IMR-90 (cell line): ENCODE results near the gene ZNF750. TPM values are rescaled to one million over a fixed set of nuclear protein-coding genes. Genes with fewer than 3 reads are reported as not detected.

Experiments used
- ATAC-seq: fragments of 200-7000 bp; cut with Tn5 transposase; 2 replicates; pipeline ENCODE4 v1.9.1; 2020; ENCODE audit warnings: low read depth, mild to moderate bottlenecking, moderate library complexity
- Bru-seq: library from RNA; stranded (reverse); fragments of 400-500 nt; gene quantifications from one replicate; lab custom pipeline; 2021; lab: Mats Ljungman, UMichigan
- BruChase-seq, 2 experiments: library from RNA; stranded (reverse); fragments of 400-500 nt; gene quantifications; one replicate each; lab custom pipeline; 2021; lab: Mats Ljungman, UMichigan
- BruUV-seq: library from RNA; stranded (reverse); fragments of 400-500 nt; replicated peaks from 2 replicates; lab custom pipeline; 2021; lab: Mats Ljungman, UMichigan
- CTCF ChIA-PET: fragments of 300-600 bp; formaldehyde crosslinking; extraction: SDS; loops from one replicate; lab custom pipeline; 2021; ENCODE audit warnings: antibody characterized with exemption; lab: Yijun Ruan, JAX
- POLR2A ChIA-PET: fragments of 300-600 bp; sonication (Branson Sonifier 250); formaldehyde crosslinking; loops from one replicate; lab custom pipeline; 2022; ENCODE audit warnings: antibody characterized with exemption; ENCODE audit not compliant: unreplicated experiment; lab: Charles Lee
- DNase-seq: peaks from one replicate; pipeline ENCODE4 v3.0.0; 2013
- H2AFZ ChIP-seq: replicated peaks from 2 replicates; pipeline ENCODE3; 2013; ENCODE audit warnings: low read length, mild to moderate bottlenecking; ENCODE audit not compliant: poor library complexity
- H2AK5ac ChIP-seq: 2 replicates; pipeline ENCODE4 v1.6.1; 2013; ENCODE audit warnings: low read depth, low read length, inconsistent platforms
- H2AK9ac ChIP-seq: replicated peaks from 2 replicates; pipeline ENCODE3; 2013; ENCODE audit warnings: mild to moderate bottlenecking, low read depth, low read length, moderate library complexity; ENCODE audit not compliant: poor library complexity
- H2BK120ac ChIP-seq: 2 replicates; pipeline ENCODE4 v1.6.1; 2013; ENCODE audit warnings: low read depth, low read length, inconsistent platforms
- H2BK15ac ChIP-seq: 3 replicates; pipeline ENCODE4 v1.6.1; 2013; ENCODE audit warnings: low read depth, low read length, inconsistent platforms
- H2BK20ac ChIP-seq: 2 replicates; pipeline ENCODE4 v1.6.1; 2013; ENCODE audit warnings: low read depth, mild to moderate bottlenecking, inconsistent platforms, low read length, moderate library complexity
- H2BK5ac ChIP-seq: 2 replicates; pipeline ENCODE4 v1.6.1; 2013; ENCODE audit warnings: mild to moderate bottlenecking, low read depth, low read length, inconsistent platforms; ENCODE audit not compliant: poor library complexity, severe bottlenecking
- H3K14ac ChIP-seq: replicated peaks from 2 replicates; pipeline ENCODE4 v1.6.1; 2013; ENCODE audit warnings: low read depth, low read length, inconsistent platforms
- H3K18ac ChIP-seq: 2 replicates; pipeline ENCODE4 v1.6.1; 2013; ENCODE audit warnings: low read depth, low read length, control low read depth
- H3K23ac ChIP-seq: 2 replicates; pipeline ENCODE4 v1.6.1; 2013; ENCODE audit warnings: low read depth, low read length, inconsistent platforms
- H3K27ac ChIP-seq: 2 replicates; pipeline ENCODE4 v1.5.1; 2013; ENCODE audit warnings: mild to moderate bottlenecking, control low read depth, low read length; ENCODE audit not compliant: insufficient read depth
- H3K27me3 ChIP-seq: 2 replicates; pipeline ENCODE4 v1.6.1; 2013; ENCODE audit warnings: low read length; ENCODE audit not compliant: control insufficient read depth, insufficient read depth
- H3K36me3 ChIP-seq: 2 replicates; pipeline ENCODE4 v1.6.1; 2013; ENCODE audit warnings: low read length, mixed read lengths; ENCODE audit not compliant: control insufficient read depth, insufficient read depth
- H3K4ac ChIP-seq: 2 replicates; pipeline ENCODE4 v1.6.1; 2013; ENCODE audit warnings: low read depth, low read length, inconsistent platforms
- H3K4me1 ChIP-seq: 2 replicates; pipeline ENCODE4 v1.6.1; 2013; ENCODE audit warnings: low read length, mixed read lengths; ENCODE audit not compliant: control insufficient read depth, insufficient read depth
- H3K4me2 ChIP-seq: 2 replicates; pipeline ENCODE4 v1.6.1; 2013; ENCODE audit warnings: low read depth, mild to moderate bottlenecking, control low read depth, low read length, moderate library complexity
- H3K4me3 ChIP-seq: 2 replicates; pipeline ENCODE4 v1.5.1; 2013; ENCODE audit warnings: low read depth, mild to moderate bottlenecking, control low read depth, low read length, moderate library complexity; ENCODE audit not compliant: insufficient read depth
- H3K56ac ChIP-seq: 2 replicates; pipeline ENCODE4 v1.6.1; 2013; ENCODE audit warnings: low read length, inconsistent platforms; ENCODE audit not compliant: insufficient read depth; ENCODE audit errors: extremely low read depth
- H3K79me1 ChIP-seq, 2 experiments: 2 replicates each; pipeline ENCODE4 v1.6.1; 2013; ENCODE audit warnings: low read length in 2 of 2, inconsistent platforms in 1 of 2, low read depth in 1 of 2
- H3K9ac ChIP-seq: 2 replicates; pipeline ENCODE4 v1.6.1; 2013; ENCODE audit warnings: low read depth, low read length, control low read depth
- H3K9me1 ChIP-seq: 2 replicates; pipeline ENCODE4 v1.6.1; 2013; ENCODE audit warnings: low read length, inconsistent platforms; ENCODE audit not compliant: insufficient read depth
- H3K9me3 ChIP-seq: 2 replicates; pipeline ENCODE4 v1.6.1; 2013; ENCODE audit warnings: low read length; ENCODE audit not compliant: control insufficient read depth, insufficient read depth
- H4K20me1 ChIP-seq: 2 replicates; pipeline ENCODE4 v1.6.1; 2013; ENCODE audit warnings: low read length, inconsistent platforms; ENCODE audit not compliant: insufficient read depth
- H4K5ac ChIP-seq: 2 replicates; pipeline ENCODE4 v1.6.1; 2013; ENCODE audit warnings: mild to moderate bottlenecking, low read depth, low read length, control low read depth
- H4K8ac ChIP-seq, 2 experiments: 2 replicates each; pipeline ENCODE4 v1.6.1; 2013; ENCODE audit warnings: low read depth in 2 of 2, low read length in 2 of 2, control low read depth in 1 of 2, inconsistent platforms in 1 of 2
- H4K91ac ChIP-seq: 2 replicates; pipeline ENCODE4 v1.6.1; 2013; ENCODE audit warnings: low read depth, low read length, inconsistent platforms; ENCODE audit not compliant: insufficient read depth
- CEBPB ChIP-seq: IDR thresholded peaks from 2 replicates; pipeline ENCODE4 v1.6.1; 2012; ENCODE audit warnings: low read depth, low read length, improper control_type of control experiment
- CHD1 ChIP-seq: IDR thresholded peaks from 2 replicates; pipeline ENCODE4 v1.6.1; 2012; ENCODE audit warnings: low read depth, low read length, improper control_type of control experiment
- FOS ChIP-seq: fragments of 150-350 bp; IDR thresholded peaks from 2 replicates; pipeline ENCODE4 v1.6.1; 2016; ENCODE audit warnings: low read depth, low read length
- MAZ ChIP-seq: IDR thresholded peaks from 2 replicates; pipeline ENCODE4 v1.6.1; 2012; ENCODE audit warnings: low read depth, mild to moderate bottlenecking, low read length, improper control_type of control experiment, moderate library complexity, borderline replicate concordance
- MXI1 ChIP-seq: IDR thresholded peaks from 2 replicates; pipeline ENCODE4 v1.6.1; 2012; ENCODE audit warnings: low read depth, mild to moderate bottlenecking, low read length, moderate library complexity, borderline replicate concordance
- NFE2L2 ChIP-seq: fragments of 150-350 bp; IDR thresholded peaks from 2 replicates; pipeline ENCODE4 v1.6.1; 2016; ENCODE audit warnings: low read depth, mild to moderate bottlenecking, low read length
- POLR2A ChIP-seq: IDR thresholded peaks from 2 replicates; pipeline ENCODE4 v1.6.1; 2012; ENCODE audit warnings: mild to moderate bottlenecking, low read depth, low read length
- RAD21 ChIP-seq: IDR thresholded peaks from 2 replicates; pipeline ENCODE4 v1.6.1; 2012; ENCODE audit warnings: low read length, improper control_type of control experiment
- RFX5 ChIP-seq: IDR thresholded peaks from 2 replicates; pipeline ENCODE4 v1.8.0; 2012; ENCODE audit warnings: low read depth, mild to moderate bottlenecking, low read length, moderate library complexity
- SMC3 ChIP-seq: fragments of 150-350 bp; IDR thresholded peaks from 2 replicates; pipeline ENCODE4 v1.6.1; 2016; ENCODE audit warnings: low read depth, mild to moderate bottlenecking, antibody characterized with exemption, low read length, moderate library complexity
- WGBS, 2 experiments: methylation state at CpG; one replicate each; pipeline versions ENCODE4 v1.1.5 to v1.1.7; 2013; ENCODE audit warnings: missing lambda C conversion rate in 2 of 2; ENCODE audit not compliant: insufficient read length in 1 of 2; ENCODE audit errors: extremely low coverage in 2 of 2; 5-methylcytosine and 5-hydroxymethylcytosine counted together
- dilution Hi-C: fragments of 300-500 bp; cut with HindIII; formaldehyde crosslinking; loops from one replicate; pipeline ENCODE4 v1.14.3; 2018; ENCODE audit warnings: low sequenced_read_pairs; ENCODE audit not compliant: unreplicated experiment
- in situ Hi-C: fragments of 300-500 bp; cut with MboI; formaldehyde crosslinking; loops from 3 replicates; pipeline ENCODE4 v1.14.3; 2019; ENCODE audit warnings: low sequenced_read_pairs, inconsistent platforms, mixed read lengths
- intact Hi-C: fragments of 100-400 bp; cut with micrococcal nuclease; formaldehyde crosslinking; loops from 2 replicates; pipeline ENCODE4 v1.10.0; 2022
- long read RNA-seq: library from polyadenylated mRNA; unstranded; transcript quantifications from one replicate; pipeline ENCODE4 v2.0.0, GENCODE V29; 2021; ENCODE audit not compliant: unreplicated experiment
- polyA plus RNA-seq, 3 experiments: library from polyadenylated mRNA; depleted of rRNA; stranded (reverse); fragments of >200 nt; gene quantifications; 2 replicates each; pipeline ENCODE4 v1.2.3, GENCODE V29; 2012; ENCODE audit warnings: low replicate concordance in 1 of 3
- total RNA-seq: library from RNA; depleted of rRNA; stranded (reverse); fragments of >200 nt; gene quantifications from 2 replicates; pipeline ENCODE4 v1.2.3, GENCODE V29; 2012; rRNA removed
- TF ChIP-seq, protein P1 (sequence below): conservative IDR thresholded peaks from 2 replicates; pipeline ENCODE4 v1.5.1; 2012; ENCODE audit warnings: mild to moderate bottlenecking, low read depth, low read length, improper control_type of control experiment
- TF ChIP-seq, protein P2 (sequence below): fragments of 150-350 bp; IDR thresholded peaks from 2 replicates; pipeline ENCODE4 v1.6.1; 2017; ENCODE audit warnings: mild to moderate bottlenecking, antibody characterized with exemption, low read length, low read depth
- TF ChIP-seq, protein P3 (sequence below): fragments of 150-350 bp; IDR thresholded peaks from 2 replicates; pipeline ENCODE4 v1.6.1; 2016; ENCODE audit warnings: low read depth, mild to moderate bottlenecking, low read length, moderate library complexity, borderline replicate concordance

ZNF750 gene
- total RNA-seq, result not detected in 2 replicates
- polyA plus RNA-seq (2012; rRNA removed), result not detected in 2 replicates
- polyA plus RNA-seq (2012; cell fraction: cytosol; rRNA removed), result not detected in 2 replicates
- polyA plus RNA-seq (2012; cell fraction: nucleus; rRNA removed; ENCODE audit: low replicate concordance), result 0.07 TPM in 1 of 2 replicates, not detected in the other
- Bru-seq, nascent RNA, result percentile 11 among the genes with signal in this experiment
- BruChase-seq, experiment 1, labeled RNA remaining after a 6-hour chase, result percentile 7 among the genes with signal in this experiment
- percentile 11 among the genes with signal in this experiment for BruChase-seq, experiment 2, labeled RNA remaining after a 2-hour chase
- long read RNA-seq, result 0 reads

DNA sequence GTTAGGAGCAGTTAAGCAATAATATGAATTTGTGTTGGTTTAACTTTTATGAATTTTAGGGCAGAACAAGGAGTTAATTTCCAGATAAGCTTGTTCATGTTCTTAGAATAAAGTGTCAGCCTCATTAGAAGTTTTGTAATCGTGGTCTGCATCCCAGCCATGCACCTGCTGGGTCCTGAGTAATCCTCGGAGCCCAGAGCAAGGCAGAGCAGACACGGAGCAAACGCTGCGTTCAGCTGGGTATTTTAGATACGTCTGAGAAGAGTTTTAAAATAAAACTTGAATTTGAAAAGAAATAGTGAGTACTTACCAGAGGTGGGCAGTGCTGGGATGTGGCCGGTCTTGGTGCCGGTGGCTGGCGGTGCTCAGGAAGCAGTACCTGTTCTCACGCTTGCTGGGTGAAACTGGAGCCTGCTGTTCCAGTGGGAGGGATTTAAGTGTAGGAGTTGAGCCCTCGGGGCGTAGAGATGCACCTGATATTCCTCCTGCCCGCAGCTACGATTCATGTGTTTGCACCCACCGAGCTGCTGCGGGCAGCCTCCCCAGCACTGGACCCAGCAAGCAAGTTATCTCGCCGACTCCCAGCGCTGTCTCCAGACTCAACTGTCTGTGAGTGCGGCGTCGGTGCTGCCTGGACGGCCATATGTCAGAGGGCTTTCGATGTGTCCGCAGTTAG lies at the start of gene ZNF750:
TSS of gene ZNF750 (minus strand) at position 406 of the 676 bp plus-strand sequence. CDS start 7,568 bp downstream, outside the sequence.
- Histone ChIP-seq H3K4ac (no peak within 1 kb of the TSS), H4K20me1 (no peaks in the 10 kb centered on the region), H2AFZ (no peak within 1 kb of the TSS), H3K23ac (no peak within 1 kb of the TSS), H3K14ac (no peak within 1 kb of the TSS), H3K9me1 (peaks cover 6% of the 10 kb centered on the region; the same call in 1 of the 2 replicates), H2BK5ac (no peak within 1 kb of the TSS), H3K4me2 (no peak within 1 kb of the TSS), H3K27ac (no peak within 1 kb of the TSS), H3K36me3 (0 out of 2 replicates have a peak, but pooled peaks cover 3% of the 10 kb centered on the region), H2AK9ac (no peak within 1 kb of the TSS), H4K5ac (no peak within 1 kb of the TSS), H2BK20ac (no peak within 1 kb of the TSS), H3K79me1 (0 out of 4 replicates have a peak, but pooled peaks cover 0 to 4% of the 10 kb centered on the region in 2 experiments), H2BK120ac (no peak within 1 kb of the TSS), H3K4me3 (no peak within 1 kb of the TSS), H3K9ac (no peak within 1 kb of the TSS), H3K4me1 (peaks cover 4% of the 10 kb centered on the region; the same call in 1 of the 2 replicates), H4K8ac (no peak within 1 kb of the TSS), H2BK15ac (no peak within 1 kb of the TSS), H4K91ac (no peak within 1 kb of the TSS), H3K56ac (no peak within 1 kb of the TSS), H2AK5ac (no peak within 1 kb of the TSS), H3K18ac (no peak within 1 kb of the TSS), H3K9me3 (no peaks in the 10 kb centered on the region), H3K27me3 (no peaks in the 10 kb centered on the region)
- BruUV-seq, result no TSS peak
- intact Hi-C loops, result no loop called here
- DNase-seq (no peak), ATAC-seq (no peak)
- ChIA-PET CTCF (no interaction called here), POLR2A (no interaction called here)
- dilution Hi-C loops, result no loop called here
- no peak for TF ChIP-seq RAD21
- no peak for TF ChIP-seq MAZ
- no peak for TF ChIP-seq MXI1
- TF ChIP-seq, protein P1, sequence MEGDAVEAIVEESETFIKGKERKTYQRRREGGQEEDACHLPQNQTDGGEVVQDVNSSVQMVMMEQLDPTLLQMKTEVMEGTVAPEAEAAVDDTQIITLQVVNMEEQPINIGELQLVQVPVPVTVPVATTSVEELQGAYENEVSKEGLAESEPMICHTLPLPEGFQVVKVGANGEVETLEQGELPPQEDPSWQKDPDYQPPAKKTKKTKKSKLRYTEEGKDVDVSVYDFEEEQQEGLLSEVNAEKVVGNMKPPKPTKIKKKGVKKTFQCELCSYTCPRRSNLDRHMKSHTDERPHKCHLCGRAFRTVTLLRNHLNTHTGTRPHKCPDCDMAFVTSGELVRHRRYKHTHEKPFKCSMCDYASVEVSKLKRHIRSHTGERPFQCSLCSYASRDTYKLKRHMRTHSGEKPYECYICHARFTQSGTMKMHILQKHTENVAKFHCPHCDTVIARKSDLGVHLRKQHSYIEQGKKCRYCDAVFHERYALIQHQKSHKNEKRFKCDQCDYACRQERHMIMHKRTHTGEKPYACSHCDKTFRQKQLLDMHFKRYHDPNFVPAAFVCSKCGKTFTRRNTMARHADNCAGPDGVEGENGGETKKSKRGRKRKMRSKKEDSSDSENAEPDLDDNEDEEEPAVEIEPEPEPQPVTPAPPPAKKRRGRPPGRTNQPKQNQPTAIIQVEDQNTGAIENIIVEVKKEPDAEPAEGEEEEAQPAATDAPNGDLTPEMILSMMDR, result no peak
- TF ChIP-seq, protein P2, sequence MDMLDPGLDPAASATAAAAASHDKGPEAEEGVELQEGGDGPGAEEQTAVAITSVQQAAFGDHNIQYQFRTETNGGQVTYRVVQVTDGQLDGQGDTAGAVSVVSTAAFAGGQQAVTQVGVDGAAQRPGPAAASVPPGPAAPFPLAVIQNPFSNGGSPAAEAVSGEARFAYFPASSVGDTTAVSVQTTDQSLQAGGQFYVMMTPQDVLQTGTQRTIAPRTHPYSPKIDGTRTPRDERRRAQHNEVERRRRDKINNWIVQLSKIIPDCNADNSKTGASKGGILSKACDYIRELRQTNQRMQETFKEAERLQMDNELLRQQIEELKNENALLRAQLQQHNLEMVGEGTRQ, result no peak
- no peak for TF ChIP-seq SMC3
- no peak for TF ChIP-seq CHD1
- no peak for TF ChIP-seq FOS
- no peak for TF ChIP-seq RFX5
- TF ChIP-seq, protein P3, sequence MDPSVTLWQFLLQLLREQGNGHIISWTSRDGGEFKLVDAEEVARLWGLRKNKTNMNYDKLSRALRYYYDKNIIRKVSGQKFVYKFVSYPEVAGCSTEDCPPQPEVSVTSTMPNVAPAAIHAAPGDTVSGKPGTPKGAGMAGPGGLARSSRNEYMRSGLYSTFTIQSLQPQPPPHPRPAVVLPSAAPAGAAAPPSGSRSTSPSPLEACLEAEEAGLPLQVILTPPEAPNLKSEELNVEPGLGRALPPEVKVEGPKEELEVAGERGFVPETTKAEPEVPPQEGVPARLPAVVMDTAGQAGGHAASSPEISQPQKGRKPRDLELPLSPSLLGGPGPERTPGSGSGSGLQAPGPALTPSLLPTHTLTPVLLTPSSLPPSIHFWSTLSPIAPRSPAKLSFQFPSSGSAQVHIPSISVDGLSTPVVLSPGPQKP, result no peak
- TF ChIP-seq CEBPB, result no peak
- no peak for TF ChIP-seq NFE2L2
- no peak for TF ChIP-seq POLR2A
- 89% methylated on average over 13 of the region's 25 CpGs; no CpG with 5 or more reads in 1 of the 2 experiments for WGBS, 2 experiments
- in situ Hi-C loops, result no loop called here
